GM18499 (cell line): ENCODE results near the gene CALCOCO2.
"Not testable (repeated sequence)": the region's sequence is repeated elsewhere in the genome, so short reads cannot be mapped to it uniquely, and the experiment has no call there.

Source experiments
- ATAC-seq: cut with Tn5 transposase; IDR thresholded peaks from one replicate; pipeline ENCODE4 v1.9.1; 2021; ENCODE audit warnings: moderate number of reproducible peaks; ENCODE audit not compliant: insufficient read depth, unreplicated experiment

CALCOCO2 gene

DNA sequence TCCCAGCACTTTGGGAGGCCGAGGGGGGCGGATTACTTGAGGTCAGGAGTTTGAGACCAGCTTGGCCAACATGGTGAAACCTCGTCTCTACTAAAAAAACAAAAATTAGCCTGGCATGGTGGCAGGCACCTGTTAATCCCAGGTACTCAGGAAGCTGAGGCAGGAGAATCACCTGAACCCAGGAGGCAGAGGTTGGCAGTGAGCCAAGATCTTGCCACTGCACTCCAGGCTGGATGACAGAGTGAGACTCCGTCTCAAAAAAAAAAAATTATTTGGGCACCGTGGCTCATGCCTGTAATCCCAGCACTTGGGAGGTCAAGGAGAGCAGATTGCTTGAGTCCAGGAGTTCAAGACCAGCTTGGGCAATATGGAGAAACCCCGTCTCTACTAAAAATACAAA is 9.9 kb upstream of the CALCOCO2 start:
- not testable (repeated sequence) for ATAC-seq

GRCh38 chr17:48825446-48826381 is 5.1 kb upstream of the CALCOCO2 start:
- ATAC-seq: no peak

DNA sequence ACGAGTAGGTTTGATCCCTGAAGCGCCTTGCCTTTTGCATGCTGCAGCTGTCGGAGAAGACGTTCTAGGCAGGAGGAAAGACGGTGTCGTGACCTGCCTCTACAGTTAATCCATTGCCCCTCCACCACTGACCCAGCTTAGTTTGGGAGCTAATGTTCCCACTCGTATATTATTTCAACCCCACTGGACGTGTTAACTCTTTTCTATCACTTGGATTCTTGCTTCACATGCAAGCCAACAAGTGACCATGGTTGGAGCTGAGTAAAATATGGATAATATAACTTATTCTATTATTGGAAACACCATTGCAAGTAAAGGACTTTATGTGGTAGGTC is 681 bp downstream of the CALCOCO2 start:
- ATAC-seq: no peak

- no peak for ATAC-seq
Observed at GRCh38 chr17:48834973-48835372, 4.1 kb downstream of the CALCOCO2 start.

DNA sequence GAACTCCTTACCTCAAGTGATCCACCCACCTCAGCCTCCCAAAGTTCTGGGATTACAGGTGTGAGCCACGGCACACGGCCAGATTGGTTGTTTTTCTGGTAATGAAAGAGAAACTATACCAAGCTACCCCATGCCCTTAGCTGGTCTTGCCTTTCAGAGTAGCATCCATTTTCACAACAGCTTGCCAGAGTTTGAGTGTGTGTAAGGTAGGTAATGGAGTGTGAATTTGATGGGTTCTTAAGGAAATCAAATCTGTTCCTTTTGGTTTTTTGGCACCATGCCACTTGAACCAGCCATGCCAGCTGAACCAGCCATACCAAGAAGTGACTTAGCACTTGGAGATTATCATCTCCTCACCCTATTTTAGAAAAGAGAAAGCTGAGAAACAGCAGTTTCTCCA is 5.1 kb downstream of the CALCOCO2 start:
- no peak for ATAC-seq

- ATAC-seq: not testable (repeated sequence)
Observed at GRCh38 chr17:48837458-48837857, 6.6 kb downstream of the CALCOCO2 start.

DNA sequence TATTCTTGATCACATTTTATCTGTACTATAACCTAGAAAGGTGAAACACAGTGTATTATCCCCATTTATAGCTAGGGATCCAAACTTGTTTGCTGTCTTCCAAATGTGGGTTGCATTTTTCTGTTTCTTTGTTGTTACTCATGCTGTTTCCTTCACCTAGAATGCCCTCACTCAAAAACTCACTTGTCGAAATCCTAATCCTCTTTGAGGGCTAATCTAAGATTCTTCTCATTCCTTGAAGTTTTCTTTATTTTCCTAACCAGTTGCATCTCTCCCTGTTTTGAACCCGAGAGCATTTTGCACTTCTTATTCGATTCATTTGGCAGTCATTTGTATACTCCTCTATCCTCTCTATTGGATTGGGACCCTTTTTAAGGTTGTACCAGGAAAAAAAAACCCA is 9.6 kb downstream of the CALCOCO2 start:
- ATAC-seq: no peak

DNA sequence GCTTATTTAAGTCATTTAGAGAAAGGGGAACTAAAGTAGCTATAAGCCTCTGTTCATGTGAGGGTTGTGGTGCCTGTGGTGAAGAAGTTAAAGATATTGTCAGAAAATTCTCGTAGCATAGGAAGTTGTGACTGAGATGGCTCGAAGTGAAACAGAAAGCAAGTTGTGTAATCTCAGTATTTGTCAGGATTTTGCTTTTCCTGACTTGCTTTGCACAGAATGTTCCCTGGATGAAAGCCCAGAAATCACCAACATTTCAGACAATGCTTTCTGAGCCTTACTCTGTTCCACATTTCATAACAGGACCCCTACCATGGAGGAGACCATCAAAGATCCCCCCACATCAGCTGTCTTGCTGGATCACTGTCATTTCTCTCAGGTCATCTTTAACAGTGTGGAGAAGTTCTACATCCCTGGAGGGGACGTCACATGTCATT is 10.6 kb downstream of the CALCOCO2 start:
- no peak for ATAC-seq

DNA sequence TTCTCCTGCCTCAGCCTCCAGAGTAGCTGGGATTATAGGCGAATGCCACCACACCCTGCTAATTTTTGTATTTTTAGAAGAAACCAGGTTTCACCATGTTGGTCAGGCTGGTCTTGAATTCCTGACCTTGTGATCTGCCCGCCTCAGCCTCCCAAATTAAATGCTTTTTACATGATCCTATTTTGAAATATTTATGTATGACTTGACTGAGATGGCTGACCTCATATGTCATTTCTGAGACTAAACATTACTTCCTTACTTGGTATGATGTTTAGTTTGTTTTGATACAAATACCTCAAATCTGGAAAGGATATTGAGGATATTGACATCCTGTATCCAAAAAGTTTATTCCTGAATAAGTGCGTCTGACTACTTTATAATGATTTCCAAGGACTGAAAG is 11.9 kb downstream of the CALCOCO2 start:
- ATAC-seq: no peak

DNA sequence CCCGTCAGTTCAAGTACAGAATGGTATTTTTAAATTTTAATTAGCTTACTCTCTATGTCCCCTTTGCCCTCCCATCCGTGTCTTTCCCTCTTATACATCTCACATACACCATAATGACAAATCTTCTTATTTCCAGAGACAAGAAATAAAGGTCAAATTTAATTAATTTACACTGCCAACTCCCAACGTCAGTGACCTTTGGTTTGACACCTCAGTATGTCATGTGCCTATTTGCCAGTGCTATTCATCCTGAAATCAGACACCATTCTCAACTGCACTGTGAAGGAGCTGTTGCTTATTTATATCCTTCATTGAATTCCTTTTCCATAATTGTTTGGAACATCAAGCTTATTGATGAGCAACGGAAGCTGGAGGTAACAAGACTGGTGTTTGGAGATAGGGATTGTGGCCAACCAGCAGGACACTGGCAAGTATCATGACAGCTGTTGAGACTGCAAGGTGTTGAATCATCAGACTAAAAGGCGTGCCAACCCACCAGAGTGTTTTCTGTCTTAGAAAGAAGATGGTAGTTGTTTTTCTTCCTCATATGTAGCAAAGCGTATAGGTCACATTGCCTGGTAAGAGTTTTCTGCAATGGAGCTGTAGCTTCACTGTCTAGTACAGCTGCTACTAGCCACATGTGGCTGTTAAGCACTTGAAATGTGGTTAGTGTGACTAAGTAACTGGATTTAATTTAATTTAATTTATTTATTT is 12.5 kb downstream of the CALCOCO2 start:
- no peak for ATAC-seq

- no peak for ATAC-seq
Observed at GRCh38 chr17:48850792-48851323, 20.0 kb downstream of the CALCOCO2 start.

DNA sequence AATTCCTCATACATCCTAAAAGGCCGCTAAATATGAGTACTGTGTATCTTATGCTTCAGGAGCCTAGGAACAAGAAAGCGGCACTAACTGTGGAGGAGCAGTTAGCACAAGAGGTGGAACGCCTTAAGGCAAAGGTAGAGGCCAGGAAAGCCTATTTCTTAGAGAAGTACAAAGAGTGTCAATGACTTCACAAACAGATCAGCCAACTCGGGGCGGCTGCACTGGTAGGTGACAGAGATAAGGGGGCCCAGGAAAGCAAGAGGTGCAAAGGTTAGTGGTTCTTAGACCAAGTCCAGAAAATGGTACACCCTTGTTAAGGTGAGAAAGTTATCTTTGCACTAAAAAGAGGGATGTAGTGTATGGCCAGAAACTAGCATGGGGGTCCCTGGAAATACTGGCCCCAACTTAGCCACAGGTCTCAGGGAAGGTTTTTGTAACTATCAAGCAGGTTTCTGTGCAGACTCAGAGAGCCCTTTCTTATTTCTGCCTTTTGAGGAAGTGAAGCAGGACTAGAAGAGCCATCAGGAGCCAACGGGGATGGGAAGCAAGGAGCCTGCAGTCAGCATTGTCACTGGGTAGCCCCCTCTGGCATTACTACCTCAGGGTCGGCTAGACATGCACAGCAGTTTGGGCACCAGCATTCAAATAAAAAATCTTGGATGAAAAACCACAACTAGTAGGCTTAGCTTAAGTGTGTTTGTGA is 24.1 kb downstream of the CALCOCO2 start:
- no peak for ATAC-seq

GRCh38 chr17:48856122-48856821 is 25.4 kb downstream of the CALCOCO2 start:
- ATAC-seq: no peak

DNA sequence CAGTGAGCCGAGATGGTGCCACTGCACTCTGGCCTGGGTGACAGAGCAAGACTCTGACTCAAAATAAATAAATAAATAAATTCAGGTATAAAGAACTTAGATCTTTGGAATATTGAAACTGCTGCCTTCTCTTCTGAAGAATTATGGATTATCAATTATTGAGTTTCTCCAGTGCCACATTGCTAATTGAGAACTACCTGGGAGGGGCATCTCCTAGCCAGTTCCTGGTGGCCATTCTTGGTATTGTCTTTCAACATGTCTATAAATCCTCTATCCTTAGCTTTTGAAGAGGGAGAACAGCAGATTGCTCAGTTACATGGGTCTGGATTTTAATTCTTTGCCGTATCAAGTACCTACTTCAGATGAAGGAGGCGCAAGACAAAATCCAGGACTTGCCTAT is 29.2 kb downstream of the CALCOCO2 start:
- no peak for ATAC-seq

DNA sequence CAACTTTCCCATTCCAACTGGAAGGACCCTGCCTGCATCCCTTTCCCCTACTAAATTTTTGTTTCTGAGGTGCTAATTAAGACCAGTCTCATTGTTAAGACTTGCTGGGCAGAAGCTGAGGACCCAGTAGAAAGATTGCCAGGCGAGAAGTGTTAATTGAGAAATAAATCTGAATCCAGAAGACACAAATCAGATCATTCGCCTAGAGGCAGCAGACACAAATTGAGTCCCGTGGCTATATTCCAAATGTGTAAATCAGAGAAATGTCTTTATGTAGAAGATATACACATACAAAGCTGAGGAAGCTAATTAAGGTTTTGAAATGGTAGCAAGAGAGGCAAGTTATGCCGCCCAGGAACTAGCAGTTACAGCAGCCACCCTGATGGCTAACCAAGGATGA is 29.6 kb downstream of the CALCOCO2 start:
- no peak for ATAC-seq

DNA sequence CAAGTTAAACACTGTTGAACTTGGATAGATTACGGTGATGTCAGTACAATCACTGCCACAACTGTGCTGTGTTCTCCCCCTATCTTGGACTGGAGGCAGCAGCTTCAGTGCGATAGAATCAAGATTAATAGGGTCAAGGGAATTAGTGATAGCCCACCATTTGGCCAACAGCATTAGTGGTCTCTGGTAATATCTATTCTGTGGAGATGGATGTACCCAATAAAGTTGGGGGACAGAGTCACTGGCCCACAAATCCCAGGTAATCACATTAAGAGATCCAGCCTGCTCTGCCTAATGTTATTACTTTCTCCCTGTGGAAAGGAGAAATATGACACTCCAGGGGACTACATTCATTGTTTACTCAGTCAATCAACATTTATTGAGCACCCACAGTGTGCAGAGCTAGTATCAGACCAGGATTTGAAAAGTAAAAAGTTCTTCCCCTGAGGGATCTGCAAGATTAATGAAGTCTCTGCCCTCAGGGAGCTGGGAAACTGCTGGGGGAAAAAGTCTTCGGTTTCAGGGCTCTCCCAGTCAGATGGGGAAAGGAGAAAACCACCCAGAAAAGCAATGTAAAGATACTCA is 38.2 kb downstream of the CALCOCO2 start:
- no peak for ATAC-seq

DNA sequence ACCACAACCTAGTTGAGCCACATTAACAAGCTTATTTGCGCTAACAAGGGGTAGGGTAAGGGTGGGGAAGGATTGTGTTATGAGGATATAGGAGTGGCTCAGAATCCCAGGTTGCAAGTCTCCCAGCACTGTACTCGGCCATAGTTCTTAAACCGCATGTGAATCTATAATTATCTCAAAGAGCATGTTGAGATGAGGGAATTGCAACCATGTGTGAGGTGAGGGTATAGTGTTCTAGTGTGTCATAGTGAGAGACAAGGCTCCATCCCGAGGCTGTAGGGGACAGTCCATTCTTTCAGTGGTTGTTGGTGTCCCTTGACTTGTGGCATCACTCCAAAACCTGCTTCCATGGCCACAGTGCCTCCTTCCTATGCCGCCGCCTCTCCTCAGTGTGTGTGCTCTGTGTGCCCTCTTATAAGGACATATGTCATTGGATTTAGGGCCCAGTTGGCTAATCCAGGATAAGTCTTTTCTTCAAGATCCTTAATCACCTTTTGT is 39.0 kb downstream of the CALCOCO2 start:
- ATAC-seq: no peak

GRCh38 chr17:48871035-48871550 is 40.3 kb downstream of the CALCOCO2 start:
- ATAC-seq: no peak

- no peak for ATAC-seq
Observed at GRCh38 chr17:48871551-48872351, 40.9 kb downstream of the CALCOCO2 start.
